Chondrocyte (in vitro differentiated cells): ENCODE measurements around the gene HLCS. TPM values are rescaled to one million over a fixed set of nuclear protein-coding genes. Genes with fewer than 3 reads are reported as not detected.

Experiments
- DNase-seq: peaks from one replicate; pipeline ENCODE4 v3.0.0; 2021; ENCODE audit warnings: mixed read lengths, low spot score
- H3K27ac Mint-ChIP-seq: one replicate; pipeline ENCODE4 v1.8.0; 2021; ENCODE audit warnings: mild to moderate bottlenecking, moderate library complexity, mixed read lengths; ENCODE audit not compliant: unreplicated experiment
- H3K27me3 Mint-ChIP-seq: 2 replicates; pipeline ENCODE4 v1.8.0; 2021; ENCODE audit warnings: low read depth, mixed read lengths
- H3K36me3 Mint-ChIP-seq: 2 replicates; pipeline ENCODE4 v1.8.0; 2021; ENCODE audit warnings: low read depth, mixed read lengths
- H3K4me1 Mint-ChIP-seq: 2 replicates; pipeline ENCODE4 v1.8.0; 2021; ENCODE audit warnings: low read depth, mild to moderate bottlenecking, mixed read lengths
- H3K4me3 Mint-ChIP-seq: one replicate; pipeline ENCODE4 v1.8.0; 2021; ENCODE audit warnings: mild to moderate bottlenecking, moderate library complexity, mixed read lengths; ENCODE audit not compliant: unreplicated experiment
- H3K9me3 Mint-ChIP-seq: 2 replicates; pipeline ENCODE4 v1.8.0; 2021; ENCODE audit warnings: low read depth, mixed read lengths
- CTCF ChIP-seq: fragments of 200-600 bp; sonication (generic); IDR thresholded peaks from 2 replicates; pipeline ENCODE4 v1.5.0; 2021; ENCODE audit warnings: antibody characterized with exemption, mild to moderate bottlenecking, moderate library complexity
- total RNA-seq: library from RNA; stranded (reverse); gene quantifications from 3 replicates; pipeline ENCODE4 v1.2.1, GENCODE V29; 2021

HLCS gene
- total RNA-seq, 1 donor from 2014 or later, result 30.4 TPM

GRCh38 chr21:36791695-36792470 lies 174.6 kb downstream of the HLCS start:
- no peak for DNase-seq
- H3K4me3 Mint-ChIP-seq, result no peak overlapping the region
- peaks cover 6% of the 10 kb centered on the region for H3K4me1 Mint-ChIP-seq
- no peak overlapping the region for H3K27ac Mint-ChIP-seq
- H3K27me3 Mint-ChIP-seq, result no peaks in the 10 kb centered on the region
- H3K9me3 Mint-ChIP-seq, result peaks cover 12% of the 10 kb centered on the region
- TF ChIP-seq CTCF, result no peak
- peaks cover 5% of the 10 kb centered on the region for H3K36me3 Mint-ChIP-seq

- no peak for TF ChIP-seq CTCF
- no peak for DNase-seq
- H3K27ac Mint-ChIP-seq, result peak overlapping the region; percentile 12
- H3K4me1 Mint-ChIP-seq, result peaks cover 6% of the 10 kb centered on the region
- H3K4me3 Mint-ChIP-seq, result no peak overlapping the region
- peaks cover 5% of the 10 kb centered on the region for H3K36me3 Mint-ChIP-seq
- peaks cover 7% of the 10 kb centered on the region for H3K9me3 Mint-ChIP-seq
- H3K27me3 Mint-ChIP-seq, result no peaks in the 10 kb centered on the region
Observed at GRCh38 chr21:36791180-36791579, 175.3 kb downstream of the HLCS start.

DNA sequence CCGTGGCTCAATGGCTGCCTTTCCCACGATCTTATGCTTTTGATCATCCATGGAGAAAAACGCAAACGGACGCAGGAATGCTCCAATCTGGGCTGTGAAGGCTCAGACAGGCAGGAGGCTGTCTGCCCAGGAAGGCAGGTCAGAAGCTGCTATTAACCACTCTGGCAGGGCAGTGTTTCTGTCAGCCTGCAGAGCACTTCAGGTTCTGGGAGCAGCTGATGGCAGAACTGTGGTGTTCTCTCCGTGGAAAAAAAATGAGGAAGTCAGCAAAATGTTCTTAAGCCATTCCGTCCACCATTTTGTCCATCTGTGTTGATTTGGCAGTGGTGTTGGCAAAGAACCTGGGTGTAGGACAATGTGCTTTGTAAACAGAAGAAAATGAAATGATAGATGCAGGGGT lies 175.9 kb downstream of the HLCS start:
- Mint-ChIP-seq H3K9me3 (peaks cover 1% of the 10 kb centered on the region), H3K27me3 (no peaks in the 10 kb centered on the region), H3K4me1 (peaks cover 6% of the 10 kb centered on the region), H3K27ac (peak overlapping the region; percentile 39), H3K36me3 (peaks cover 1% of the 10 kb centered on the region), H3K4me3 (no peak overlapping the region)
- no peak for DNase-seq
- no peak for TF ChIP-seq CTCF

- DNase-seq, result no peak
- peaks cover 1% of the 10 kb centered on the region for H3K36me3 Mint-ChIP-seq
- H3K27me3 Mint-ChIP-seq, result no peaks in the 10 kb centered on the region
- no peaks in the 10 kb centered on the region for H3K9me3 Mint-ChIP-seq
- H3K4me3 Mint-ChIP-seq, result no peak overlapping the region
- H3K4me1 Mint-ChIP-seq, result peaks cover 6% of the 10 kb centered on the region
- TF ChIP-seq CTCF, result no peak
- no peak overlapping the region for H3K27ac Mint-ChIP-seq
Observed at GRCh38 chr21:36788120-36788638, 178.3 kb downstream of the HLCS start.

GRCh38 chr21:36786186-36786585 lies 180.3 kb downstream of the HLCS start:
- no peaks in the 10 kb centered on the region for H3K27me3 Mint-ChIP-seq
- peaks cover 1% of the 10 kb centered on the region for H3K36me3 Mint-ChIP-seq
- TF ChIP-seq CTCF, result no peak
- H3K4me3 Mint-ChIP-seq, result no peak overlapping the region
- H3K27ac Mint-ChIP-seq, result no peak overlapping the region
- DNase-seq, result no peak
- no peaks in the 10 kb centered on the region for H3K9me3 Mint-ChIP-seq
- peaks cover 6% of the 10 kb centered on the region for H3K4me1 Mint-ChIP-seq
